SK-N-MC (cell line): Measurements from ENCODE around the gene CORO1C.

Experiments used
- DNase-seq: peaks from one replicate; pipeline ENCODE4 v3.0.0-alpha.2; 2011; ENCODE audit warnings: low read depth, low spot score
- H3K27ac ChIP-seq: fragments of 200-600 bp; sonication (generic); 2 replicates; pipeline ENCODE4 v1.5.1; 2016; ENCODE audit warnings: mixed run types
- H3K36me3 ChIP-seq: fragments of 200-600 bp; sonication (generic); 2 replicates; pipeline ENCODE4 v1.6.1; 2017; ENCODE audit warnings: antibody characterized with exemption, low read length, mixed read lengths; ENCODE audit not compliant: insufficient read depth
- H3K4me3 ChIP-seq: fragments of 200-600 bp; sonication (generic); 2 replicates; pipeline ENCODE4 v1.5.1; 2016
- H3K9ac ChIP-seq: fragments of 200-600 bp; sonication (generic); 2 replicates; pipeline ENCODE4 v1.8.0; 2017; ENCODE audit warnings: mixed run types, mixed read lengths; ENCODE audit not compliant: insufficient read length
- H3K9me3 ChIP-seq: fragments of 200-600 bp; sonication (generic); 2 replicates; pipeline ENCODE4 v1.6.1; 2017; ENCODE audit warnings: low read depth, mild to moderate bottlenecking, antibody characterized with exemption, low read length, moderate library complexity, mixed read lengths
- EZH2 ChIP-seq: fragments of 200-600 bp; sonication (generic); IDR thresholded peaks from one replicate; pipeline ENCODE4 v1.6.1; 2017; ENCODE audit warnings: antibody characterized with exemption
- FOXP2 ChIP-seq: optimal IDR thresholded peaks from 2 replicates; pipeline ENCODE3; 2011; ENCODE audit warnings: mild to moderate bottlenecking, moderate library complexity; ENCODE audit not compliant: insufficient read depth; ENCODE audit errors: extremely low read length, control extremely low read depth
- POLR2AphosphoS5 ChIP-seq: IDR thresholded peaks from 2 replicates; pipeline ENCODE4 v1.6.1; 2012; ENCODE audit warnings: mild to moderate bottlenecking, low read depth, low read length, borderline replicate concordance

The CORO1C gene

GRCh38 chr12:108722992-108723766, 8.1 kb downstream of the CORO1C start:
- no peak overlapping the region for H3K9ac ChIP-seq
- H3K27ac ChIP-seq, result peak overlapping the region; percentile 62
- no peaks in the 10 kb centered on the region for H3K9me3 ChIP-seq
- no peak for TF ChIP-seq POLR2AphosphoS5
- TF ChIP-seq FOXP2, result no peak
- TF ChIP-seq EZH2, result no peak
- peak overlapping the region; percentile 31 for H3K4me3 ChIP-seq
- H3K36me3 ChIP-seq, result peaks cover 6% of the 10 kb centered on the region
- no peak for DNase-seq

GRCh38 chr12:108722463-108722862, 8.9 kb downstream of the CORO1C start:
- Histone ChIP-seq H3K4me3 (peak overlapping the region; percentile 31; the same call in 1 of the 2 replicates), H3K9me3 (no peaks in the 10 kb centered on the region), H3K9ac (no peak overlapping the region), H3K36me3 (no peaks in the 10 kb centered on the region), H3K27ac (peak overlapping the region; percentile 62)
- TF ChIP-seq EZH2 (no peak), FOXP2 (no peak)
- DNase-seq, result no peak

- Histone ChIP-seq H3K36me3 (0 out of 2 replicates have a peak, but pooled peaks cover under 1% of the 10 kb centered on the region), H3K4me3 (no peak overlapping the region), H3K9me3 (no peaks in the 10 kb centered on the region), H3K27ac (peak overlapping the region; percentile 62; the same call in 1 of the 2 replicates), H3K9ac (no peak overlapping the region)
- no peak for DNase-seq
- TF ChIP-seq POLR2AphosphoS5 (no peak), EZH2 (no peak), FOXP2 (no peak)
Observed at GRCh38 chr12:108721824-108722223, 9.5 kb downstream of the CORO1C start.

- Histone ChIP-seq H3K36me3 (0 out of 2 replicates have a peak, but pooled peaks cover 8% of the 10 kb centered on the region), H3K9ac (no peak overlapping the region), H3K9me3 (no peaks in the 10 kb centered on the region), H3K27ac (no peak overlapping the region; the same call in 1 of the 2 replicates), H3K4me3 (no peak overlapping the region)
- TF ChIP-seq POLR2AphosphoS5, result no peak
- TF ChIP-seq EZH2, result no peak
- no peak for TF ChIP-seq FOXP2
- DNase-seq, result no peak
Observed at GRCh38 chr12:108720757-108721514, 10.4 kb downstream of the CORO1C start.

GRCh38 chr12:108717243-108717642, 14.1 kb downstream of the CORO1C start:
- H3K27ac ChIP-seq, result no peak overlapping the region
- no peak overlapping the region for H3K4me3 ChIP-seq
- no peak for TF ChIP-seq EZH2
- no peak for TF ChIP-seq POLR2AphosphoS5
- TF ChIP-seq FOXP2, result no peak
- no peak for DNase-seq
- H3K36me3 ChIP-seq, result 0 out of 2 replicates have a peak, but pooled peaks cover 8% of the 10 kb centered on the region
- H3K9ac ChIP-seq, result no peak overlapping the region
- no peaks in the 10 kb centered on the region for H3K9me3 ChIP-seq

- Histone ChIP-seq H3K27ac (0 out of 2 replicates have a peak overlapping the region, but pooled peaks have one; percentile 42), H3K36me3 (0 out of 2 replicates have a peak, but pooled peaks cover 8% of the 10 kb centered on the region), H3K9me3 (no peaks in the 10 kb centered on the region), H3K4me3 (0 out of 2 replicates have a peak overlapping the region, but pooled peaks have one; percentile 12), H3K9ac (no peak overlapping the region)
- TF ChIP-seq EZH2, result no peak
- no peak for TF ChIP-seq POLR2AphosphoS5
- no peak for TF ChIP-seq FOXP2
- DNase-seq, result no peak
Observed at GRCh38 chr12:108714866-108715265, 16.5 kb downstream of the CORO1C start.

GRCh38 chr12:108713471-108713870, 17.8 kb downstream of the CORO1C start:
- Histone ChIP-seq H3K27ac (no peak overlapping the region), H3K36me3 (0 out of 2 replicates have a peak, but pooled peaks cover 8% of the 10 kb centered on the region), H3K9me3 (no peaks in the 10 kb centered on the region), H3K9ac (no peak overlapping the region), H3K4me3 (no peak overlapping the region)
- TF ChIP-seq EZH2, result no peak
- no peak for TF ChIP-seq FOXP2
- no peak for TF ChIP-seq POLR2AphosphoS5
- DNase-seq, result no peak

- no peak overlapping the region for H3K9ac ChIP-seq
- no peak overlapping the region; the same call in 1 of the 2 replicates for H3K4me3 ChIP-seq
- no peak for TF ChIP-seq EZH2
- TF ChIP-seq FOXP2, result no peak
- no peak for TF ChIP-seq POLR2AphosphoS5
- no peak for DNase-seq
- no peak overlapping the region for H3K27ac ChIP-seq
- H3K9me3 ChIP-seq, result no peaks in the 10 kb centered on the region
- 0 out of 2 replicates have a peak, but pooled peaks cover 8% of the 10 kb centered on the region for H3K36me3 ChIP-seq
Observed at GRCh38 chr12:108712925-108713203, 18.5 kb downstream of the CORO1C start.
